WTC11 (cell line): ENCODE results near the gene ERMP1.

Experiments used
- EMX1 ChIP-seq: fragments of 250-450 bp; sonication (Bioruptor Pico); IDR thresholded peaks from 2 replicates; pipeline ENCODE4 v1.8.0; 2021; ENCODE audit warnings: mild to moderate bottlenecking
- GRHL2 ChIP-seq: fragments of 250-450 bp; sonication (Bioruptor Pico); IDR thresholded peaks from 2 replicates; pipeline ENCODE4 v1.8.0; 2022; ENCODE audit warnings: mild to moderate bottlenecking, moderate library complexity; ENCODE audit not compliant: insufficient replicate concordance, severe bottlenecking
- JUN ChIP-seq: sonication (generic); formaldehyde crosslinking; IDR thresholded peaks from 2 replicates; pipeline ENCODE4 v1.8.0; 2023; ENCODE audit warnings: mild to moderate bottlenecking, missing genetic modification reagents
- SP1 ChIP-seq: sonication (generic); formaldehyde crosslinking; conservative IDR thresholded peaks from 2 replicates; pipeline ENCODE4 v1.8.1; 2022; ENCODE audit warnings: missing genetic modification reagents
- ZNF121 ChIP-seq: sonication (generic); formaldehyde crosslinking; IDR thresholded peaks from 2 replicates; pipeline ENCODE4 v1.8.0; 2023; ENCODE audit warnings: missing genetic modification reagents
- ZNF138 ChIP-seq: sonication (generic); formaldehyde crosslinking; conservative IDR thresholded peaks from 2 replicates; pipeline ENCODE4 v1.8.1; 2022; ENCODE audit warnings: mild to moderate bottlenecking, moderate library complexity, missing genetic modification reagents
- ZNF317 ChIP-seq: sonication (generic); formaldehyde crosslinking; IDR thresholded peaks from 2 replicates; pipeline ENCODE4 v1.8.1; 2023; ENCODE audit warnings: low read depth, mild to moderate bottlenecking, moderate library complexity, missing genetic modification reagents, borderline replicate concordance
- TF ChIP-seq, protein P1 (sequence below): sonication (generic); formaldehyde crosslinking; IDR thresholded peaks from 2 replicates; pipeline ENCODE4 v1.8.0; 2022; ENCODE audit warnings: mild to moderate bottlenecking, missing genetic modification reagents
- TF ChIP-seq, protein P2 (sequence below): fragments of 200-600 bp; IDR thresholded peaks from 2 replicates; pipeline ENCODE4 v1.8.0; 2022; ENCODE audit warnings: antibody characterized with exemption
- TF ChIP-seq, protein P3 (sequence below): sonication (generic); formaldehyde crosslinking; IDR thresholded peaks from 2 replicates; pipeline ENCODE4 v1.8.1; 2022; ENCODE audit warnings: low read depth, missing genetic modification reagents, borderline replicate concordance
- TF ChIP-seq, protein P4 (sequence below): sonication (generic); formaldehyde crosslinking; IDR thresholded peaks from 2 replicates; pipeline ENCODE4 v1.8.0; 2023; ENCODE audit warnings: missing genetic modification reagents, mild to moderate bottlenecking, borderline replicate concordance
- TF ChIP-seq, protein P5 (sequence below): sonication (generic); formaldehyde crosslinking; conservative IDR thresholded peaks from 2 replicates; pipeline ENCODE4 v1.8.1; 2023; ENCODE audit warnings: mild to moderate bottlenecking, low read depth, missing genetic modification reagents, moderate library complexity
- TF ChIP-seq, protein P6 (sequence below): sonication (generic); formaldehyde crosslinking; IDR thresholded peaks from 2 replicates; pipeline ENCODE4 v1.8.1; 2022; ENCODE audit warnings: missing genetic modification reagents, borderline replicate concordance
- TF ChIP-seq, protein P7 (sequence below): sonication (generic); formaldehyde crosslinking; IDR thresholded peaks from 2 replicates; pipeline ENCODE4 v1.8.1; 2023; ENCODE audit warnings: mild to moderate bottlenecking, missing genetic modification reagents

DNA sequence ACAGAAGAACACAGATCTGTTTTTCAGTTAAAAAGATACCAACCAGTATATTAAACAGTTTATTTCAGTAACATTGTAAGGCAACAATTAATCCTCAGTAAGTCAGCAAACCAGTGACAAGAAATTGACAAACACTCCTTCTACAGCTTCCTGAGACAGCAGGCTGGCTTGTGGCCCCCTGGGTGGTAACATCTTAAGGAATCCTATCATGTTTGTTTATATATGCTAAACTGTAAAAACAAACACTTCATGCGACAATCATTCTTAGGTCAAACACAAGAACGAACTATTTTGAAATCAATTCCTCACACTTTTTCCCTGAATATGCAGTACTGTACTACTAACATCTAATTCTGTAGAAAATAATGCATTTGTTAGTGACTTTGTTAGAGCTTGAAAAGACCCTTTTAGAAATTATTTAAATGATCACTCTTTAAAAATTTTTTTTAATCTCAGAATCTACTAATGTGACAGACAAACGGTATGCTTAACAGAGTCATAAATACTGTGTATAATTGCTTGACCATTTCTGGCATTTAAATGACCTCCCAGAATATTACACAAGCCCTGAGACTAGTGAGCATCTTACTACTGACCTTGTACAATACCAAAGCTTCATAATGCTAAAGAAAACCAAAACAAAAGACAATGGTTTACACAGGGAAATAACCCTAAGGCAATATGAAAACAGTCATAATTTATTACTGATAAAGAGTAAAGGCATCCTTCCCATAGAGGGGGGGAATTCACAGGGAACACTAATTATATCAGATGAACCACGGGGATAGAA is 48.2 kb downstream of the ERMP1 start:
- TF ChIP-seq, protein P1, sequence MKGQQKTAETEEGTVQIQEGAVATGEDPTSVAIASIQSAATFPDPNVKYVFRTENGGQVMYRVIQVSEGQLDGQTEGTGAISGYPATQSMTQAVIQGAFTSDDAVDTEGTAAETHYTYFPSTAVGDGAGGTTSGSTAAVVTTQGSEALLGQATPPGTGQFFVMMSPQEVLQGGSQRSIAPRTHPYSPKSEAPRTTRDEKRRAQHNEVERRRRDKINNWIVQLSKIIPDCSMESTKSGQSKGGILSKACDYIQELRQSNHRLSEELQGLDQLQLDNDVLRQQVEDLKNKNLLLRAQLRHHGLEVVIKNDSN (CRISPR knock-in tag) = no peak
- TF ChIP-seq, protein P2, sequence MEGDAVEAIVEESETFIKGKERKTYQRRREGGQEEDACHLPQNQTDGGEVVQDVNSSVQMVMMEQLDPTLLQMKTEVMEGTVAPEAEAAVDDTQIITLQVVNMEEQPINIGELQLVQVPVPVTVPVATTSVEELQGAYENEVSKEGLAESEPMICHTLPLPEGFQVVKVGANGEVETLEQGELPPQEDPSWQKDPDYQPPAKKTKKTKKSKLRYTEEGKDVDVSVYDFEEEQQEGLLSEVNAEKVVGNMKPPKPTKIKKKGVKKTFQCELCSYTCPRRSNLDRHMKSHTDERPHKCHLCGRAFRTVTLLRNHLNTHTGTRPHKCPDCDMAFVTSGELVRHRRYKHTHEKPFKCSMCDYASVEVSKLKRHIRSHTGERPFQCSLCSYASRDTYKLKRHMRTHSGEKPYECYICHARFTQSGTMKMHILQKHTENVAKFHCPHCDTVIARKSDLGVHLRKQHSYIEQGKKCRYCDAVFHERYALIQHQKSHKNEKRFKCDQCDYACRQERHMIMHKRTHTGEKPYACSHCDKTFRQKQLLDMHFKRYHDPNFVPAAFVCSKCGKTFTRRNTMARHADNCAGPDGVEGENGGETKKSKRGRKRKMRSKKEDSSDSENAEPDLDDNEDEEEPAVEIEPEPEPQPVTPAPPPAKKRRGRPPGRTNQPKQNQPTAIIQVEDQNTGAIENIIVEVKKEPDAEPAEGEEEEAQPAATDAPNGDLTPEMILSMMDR = no peak
- TF ChIP-seq ZNF121 (CRISPR knock-in tag) (no peak), JUN (no peak), ZNF138 (CRISPR knock-in tag) (no peak), SP1 (no peak), GRHL2 (CRISPR knock-in tag) (no peak), EMX1 (CRISPR knock-in tag) (no peak), ZNF317 (CRISPR knock-in tag) (no peak)
- TF ChIP-seq, protein P3, sequence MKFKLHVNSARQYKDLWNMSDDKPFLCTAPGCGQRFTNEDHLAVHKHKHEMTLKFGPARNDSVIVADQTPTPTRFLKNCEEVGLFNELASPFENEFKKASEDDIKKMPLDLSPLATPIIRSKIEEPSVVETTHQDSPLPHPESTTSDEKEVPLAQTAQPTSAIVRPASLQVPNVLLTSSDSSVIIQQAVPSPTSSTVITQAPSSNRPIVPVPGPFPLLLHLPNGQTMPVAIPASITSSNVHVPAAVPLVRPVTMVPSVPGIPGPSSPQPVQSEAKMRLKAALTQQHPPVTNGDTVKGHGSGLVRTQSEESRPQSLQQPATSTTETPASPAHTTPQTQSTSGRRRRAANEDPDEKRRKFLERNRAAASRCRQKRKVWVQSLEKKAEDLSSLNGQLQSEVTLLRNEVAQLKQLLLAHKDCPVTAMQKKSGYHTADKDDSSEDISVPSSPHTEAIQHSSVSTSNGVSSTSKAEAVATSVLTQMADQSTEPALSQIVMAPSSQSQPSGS (CRISPR knock-in tag) = no peak
- TF ChIP-seq, protein P4, sequence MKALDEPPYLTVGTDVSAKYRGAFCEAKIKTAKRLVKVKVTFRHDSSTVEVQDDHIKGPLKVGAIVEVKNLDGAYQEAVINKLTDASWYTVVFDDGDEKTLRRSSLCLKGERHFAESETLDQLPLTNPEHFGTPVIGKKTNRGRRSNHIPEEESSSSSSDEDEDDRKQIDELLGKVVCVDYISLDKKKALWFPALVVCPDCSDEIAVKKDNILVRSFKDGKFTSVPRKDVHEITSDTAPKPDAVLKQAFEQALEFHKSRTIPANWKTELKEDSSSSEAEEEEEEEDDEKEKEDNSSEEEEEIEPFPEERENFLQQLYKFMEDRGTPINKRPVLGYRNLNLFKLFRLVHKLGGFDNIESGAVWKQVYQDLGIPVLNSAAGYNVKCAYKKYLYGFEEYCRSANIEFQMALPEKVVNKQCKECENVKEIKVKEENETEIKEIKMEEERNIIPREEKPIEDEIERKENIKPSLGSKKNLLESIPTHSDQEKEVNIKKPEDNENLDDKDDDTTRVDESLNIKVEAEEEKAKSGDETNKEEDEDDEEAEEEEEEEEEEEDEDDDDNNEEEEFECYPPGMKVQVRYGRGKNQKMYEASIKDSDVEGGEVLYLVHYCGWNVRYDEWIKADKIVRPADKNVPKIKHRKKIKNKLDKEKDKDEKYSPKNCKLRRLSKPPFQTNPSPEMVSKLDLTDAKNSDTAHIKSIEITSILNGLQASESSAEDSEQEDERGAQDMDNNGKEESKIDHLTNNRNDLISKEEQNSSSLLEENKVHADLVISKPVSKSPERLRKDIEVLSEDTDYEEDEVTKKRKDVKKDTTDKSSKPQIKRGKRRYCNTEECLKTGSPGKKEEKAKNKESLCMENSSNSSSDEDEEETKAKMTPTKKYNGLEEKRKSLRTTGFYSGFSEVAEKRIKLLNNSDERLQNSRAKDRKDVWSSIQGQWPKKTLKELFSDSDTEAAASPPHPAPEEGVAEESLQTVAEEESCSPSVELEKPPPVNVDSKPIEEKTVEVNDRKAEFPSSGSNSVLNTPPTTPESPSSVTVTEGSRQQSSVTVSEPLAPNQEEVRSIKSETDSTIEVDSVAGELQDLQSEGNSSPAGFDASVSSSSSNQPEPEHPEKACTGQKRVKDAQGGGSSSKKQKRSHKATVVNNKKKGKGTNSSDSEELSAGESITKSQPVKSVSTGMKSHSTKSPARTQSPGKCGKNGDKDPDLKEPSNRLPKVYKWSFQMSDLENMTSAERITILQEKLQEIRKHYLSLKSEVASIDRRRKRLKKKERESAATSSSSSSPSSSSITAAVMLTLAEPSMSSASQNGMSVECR = no peak
- TF ChIP-seq, protein P5, sequence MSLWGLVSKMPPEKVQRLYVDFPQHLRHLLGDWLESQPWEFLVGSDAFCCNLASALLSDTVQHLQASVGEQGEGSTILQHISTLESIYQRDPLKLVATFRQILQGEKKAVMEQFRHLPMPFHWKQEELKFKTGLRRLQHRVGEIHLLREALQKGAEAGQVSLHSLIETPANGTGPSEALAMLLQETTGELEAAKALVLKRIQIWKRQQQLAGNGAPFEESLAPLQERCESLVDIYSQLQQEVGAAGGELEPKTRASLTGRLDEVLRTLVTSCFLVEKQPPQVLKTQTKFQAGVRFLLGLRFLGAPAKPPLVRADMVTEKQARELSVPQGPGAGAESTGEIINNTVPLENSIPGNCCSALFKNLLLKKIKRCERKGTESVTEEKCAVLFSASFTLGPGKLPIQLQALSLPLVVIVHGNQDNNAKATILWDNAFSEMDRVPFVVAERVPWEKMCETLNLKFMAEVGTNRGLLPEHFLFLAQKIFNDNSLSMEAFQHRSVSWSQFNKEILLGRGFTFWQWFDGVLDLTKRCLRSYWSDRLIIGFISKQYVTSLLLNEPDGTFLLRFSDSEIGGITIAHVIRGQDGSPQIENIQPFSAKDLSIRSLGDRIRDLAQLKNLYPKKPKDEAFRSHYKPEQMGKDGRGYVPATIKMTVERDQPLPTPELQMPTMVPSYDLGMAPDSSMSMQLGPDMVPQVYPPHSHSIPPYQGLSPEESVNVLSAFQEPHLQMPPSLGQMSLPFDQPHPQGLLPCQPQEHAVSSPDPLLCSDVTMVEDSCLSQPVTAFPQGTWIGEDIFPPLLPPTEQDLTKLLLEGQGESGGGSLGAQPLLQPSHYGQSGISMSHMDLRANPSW (CRISPR knock-in tag) = no peak
- TF ChIP-seq, protein P6, sequence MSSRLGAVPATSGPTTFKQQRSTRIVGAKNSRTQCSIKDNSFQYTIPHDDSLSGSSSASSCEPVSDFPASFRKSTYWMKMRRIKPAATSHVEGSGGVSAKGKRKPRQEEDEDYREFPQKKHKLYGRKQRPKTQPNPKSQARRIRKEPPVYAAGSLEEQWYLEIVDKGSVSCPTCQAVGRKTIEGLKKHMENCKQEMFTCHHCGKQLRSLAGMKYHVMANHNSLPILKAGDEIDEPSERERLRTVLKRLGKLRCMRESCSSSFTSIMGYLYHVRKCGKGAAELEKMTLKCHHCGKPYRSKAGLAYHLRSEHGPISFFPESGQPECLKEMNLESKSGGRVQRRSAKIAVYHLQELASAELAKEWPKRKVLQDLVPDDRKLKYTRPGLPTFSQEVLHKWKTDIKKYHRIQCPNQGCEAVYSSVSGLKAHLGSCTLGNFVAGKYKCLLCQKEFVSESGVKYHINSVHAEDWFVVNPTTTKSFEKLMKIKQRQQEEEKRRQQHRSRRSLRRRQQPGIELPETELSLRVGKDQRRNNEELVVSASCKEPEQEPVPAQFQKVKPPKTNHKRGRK (CRISPR knock-in tag) = no peak
- TF ChIP-seq, protein P7, sequence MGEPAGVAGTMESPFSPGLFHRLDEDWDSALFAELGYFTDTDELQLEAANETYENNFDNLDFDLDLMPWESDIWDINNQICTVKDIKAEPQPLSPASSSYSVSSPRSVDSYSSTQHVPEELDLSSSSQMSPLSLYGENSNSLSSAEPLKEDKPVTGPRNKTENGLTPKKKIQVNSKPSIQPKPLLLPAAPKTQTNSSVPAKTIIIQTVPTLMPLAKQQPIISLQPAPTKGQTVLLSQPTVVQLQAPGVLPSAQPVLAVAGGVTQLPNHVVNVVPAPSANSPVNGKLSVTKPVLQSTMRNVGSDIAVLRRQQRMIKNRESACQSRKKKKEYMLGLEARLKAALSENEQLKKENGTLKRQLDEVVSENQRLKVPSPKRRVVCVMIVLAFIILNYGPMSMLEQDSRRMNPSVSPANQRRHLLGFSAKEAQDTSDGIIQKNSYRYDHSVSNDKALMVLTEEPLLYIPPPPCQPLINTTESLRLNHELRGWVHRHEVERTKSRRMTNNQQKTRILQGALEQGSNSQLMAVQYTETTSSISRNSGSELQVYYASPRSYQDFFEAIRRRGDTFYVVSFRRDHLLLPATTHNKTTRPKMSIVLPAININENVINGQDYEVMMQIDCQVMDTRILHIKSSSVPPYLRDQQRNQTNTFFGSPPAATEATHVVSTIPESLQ (CRISPR knock-in tag) = no peak
